GM12872 (cell line): ENCODE results near the gene SPTBN2.
A peak's percentile ranks its signal among the peaks of the same experiment; 100 is the strongest.

Source experiments
- TF ChIP-seq, protein P1 (sequence below): IDR thresholded peaks from 3 replicates; pipeline ENCODE4 v1.5.1; 2011; ENCODE audit warnings: low read depth, mild to moderate bottlenecking, low read length, moderate library complexity; ENCODE audit not compliant: insufficient read depth

SPTBN2 gene

DNA sequence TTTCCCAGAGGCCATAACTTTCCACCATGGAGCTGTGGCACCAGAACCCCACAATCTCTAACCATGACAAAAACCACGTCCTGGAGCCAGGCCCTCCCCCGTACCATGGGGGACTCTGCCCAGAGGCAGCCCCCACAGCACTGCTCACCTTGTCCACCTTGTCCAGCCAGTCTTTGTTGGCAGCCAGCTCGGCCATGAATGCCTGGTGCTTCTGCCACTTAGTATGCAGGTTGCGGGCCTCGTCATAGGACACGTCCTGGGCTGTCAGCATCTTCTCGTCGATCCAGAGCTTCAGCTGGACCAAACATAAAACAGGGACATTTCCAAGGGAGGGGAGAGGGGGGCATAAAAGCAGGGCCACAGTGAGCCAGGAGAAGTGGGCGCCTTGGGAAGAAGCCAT is 30.5 kb downstream of the SPTBN2 start:
- TF ChIP-seq, protein P1, sequence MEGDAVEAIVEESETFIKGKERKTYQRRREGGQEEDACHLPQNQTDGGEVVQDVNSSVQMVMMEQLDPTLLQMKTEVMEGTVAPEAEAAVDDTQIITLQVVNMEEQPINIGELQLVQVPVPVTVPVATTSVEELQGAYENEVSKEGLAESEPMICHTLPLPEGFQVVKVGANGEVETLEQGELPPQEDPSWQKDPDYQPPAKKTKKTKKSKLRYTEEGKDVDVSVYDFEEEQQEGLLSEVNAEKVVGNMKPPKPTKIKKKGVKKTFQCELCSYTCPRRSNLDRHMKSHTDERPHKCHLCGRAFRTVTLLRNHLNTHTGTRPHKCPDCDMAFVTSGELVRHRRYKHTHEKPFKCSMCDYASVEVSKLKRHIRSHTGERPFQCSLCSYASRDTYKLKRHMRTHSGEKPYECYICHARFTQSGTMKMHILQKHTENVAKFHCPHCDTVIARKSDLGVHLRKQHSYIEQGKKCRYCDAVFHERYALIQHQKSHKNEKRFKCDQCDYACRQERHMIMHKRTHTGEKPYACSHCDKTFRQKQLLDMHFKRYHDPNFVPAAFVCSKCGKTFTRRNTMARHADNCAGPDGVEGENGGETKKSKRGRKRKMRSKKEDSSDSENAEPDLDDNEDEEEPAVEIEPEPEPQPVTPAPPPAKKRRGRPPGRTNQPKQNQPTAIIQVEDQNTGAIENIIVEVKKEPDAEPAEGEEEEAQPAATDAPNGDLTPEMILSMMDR: no peak

DNA sequence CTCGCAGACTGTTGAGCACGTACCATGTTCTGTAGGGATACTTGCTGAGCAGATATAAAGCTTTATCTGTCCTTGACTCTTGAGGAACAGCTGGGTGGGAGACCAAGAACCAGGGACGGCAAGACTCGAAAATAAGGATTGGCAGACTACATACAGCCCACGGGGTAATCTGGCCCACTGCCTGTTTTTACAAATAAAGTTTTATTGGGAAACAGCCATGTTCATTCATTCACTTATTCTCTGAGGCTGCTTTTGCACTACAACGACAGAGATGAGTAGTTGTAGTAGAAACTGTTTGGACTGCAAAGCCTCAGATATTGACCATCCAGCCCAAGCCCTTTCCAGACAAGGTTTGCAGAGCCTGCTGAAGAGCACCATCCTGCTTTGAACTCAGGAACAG is 31.0 kb downstream of the SPTBN2 start:
- TF ChIP-seq, protein P1: no peak

GRCh38 chr11:66696146-66696545 is 32.9 kb downstream of the SPTBN2 start:
- TF ChIP-seq, protein P1: no peak

DNA sequence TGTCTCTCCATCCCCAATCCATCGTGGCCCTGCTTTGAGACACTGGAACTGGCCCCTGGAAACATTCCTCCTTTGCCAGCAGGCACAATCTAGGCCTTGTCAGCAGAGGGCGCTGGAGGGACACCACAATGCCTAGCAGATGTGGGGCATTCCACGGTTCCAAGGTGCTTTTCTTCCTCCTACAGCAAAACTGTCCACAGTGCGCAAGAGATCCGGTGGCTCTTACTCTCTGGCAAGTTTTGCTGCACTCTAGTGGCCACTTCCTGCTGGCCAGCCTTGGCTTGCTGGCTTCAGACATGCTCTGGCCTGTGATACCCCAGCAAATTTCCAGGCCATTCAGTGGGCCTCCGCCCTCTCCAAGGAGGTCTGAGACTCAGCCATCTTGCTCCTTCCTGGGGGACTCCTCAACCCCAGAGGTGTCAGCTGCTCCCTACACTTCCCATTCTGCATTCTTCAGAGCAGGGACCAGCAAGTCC is 34.2 kb downstream of the SPTBN2 start:
- TF ChIP-seq, protein P1: peak; percentile 95

GRCh38 chr11:66694056-66694410 is 35.0 kb downstream of the SPTBN2 start:
- TF ChIP-seq, protein P1: no peak

- TF ChIP-seq, protein P1: no peak
Observed at GRCh38 chr11:66693356-66694055, 35.5 kb downstream of the SPTBN2 start.

GRCh38 chr11:66692871-66693331 is 36.1 kb downstream of the SPTBN2 start:
- TF ChIP-seq, protein P1: no peak
